Naive thymus-derived CD8-positive, alpha-beta T cell (primary cell): Measurements from ENCODE around the gene UBE2E2. TPM values are rescaled to one million over a fixed set of nuclear protein-coding genes. Genes with fewer than 3 reads are reported as not detected.
A peak's percentile ranks its signal among the peaks of the same experiment; 100 is the strongest.

Experiments used
- ATAC-seq, 2 donors: fragments of 150-1000 bp; cut with Tn5 transposase in 1 of 2; sonication (Bioruptor Pico), chemical (Tn5 transposase) in 1 of 2; 1 replicate in 1 of 2; 2 replicates in 1 of 2; pipeline ENCODE4 v1.10.0; 2021; ENCODE audit warnings: mild to moderate bottlenecking in 2 of 2, moderate library complexity in 2 of 2
- POLR2A ChIA-PET: fragments of 350-600 bp; sonication (Branson Sonifier 250); formaldehyde crosslinking; loops from one replicate; lab custom pipeline; 2021; ENCODE audit warnings: antibody characterized with exemption; lab: Charles Lee
- DNase-seq, 10 donors: peaks; one replicate each; pipeline versions ENCODE4 v3.0.0 to v3.0.0-alpha.2; 2020 to 2022
- H3K27ac Mint-ChIP-seq, 10 donors: one replicate each; pipeline ENCODE4 v1.8.0; 2020 to 2022; ENCODE audit warnings: mild to moderate bottlenecking in 10 of 10, mixed read lengths in 10 of 10, moderate library complexity in 4 of 10, inconsistent platforms in 1 of 10
- H3K27me3 Mint-ChIP-seq, 5 donors: one replicate each; pipeline ENCODE4 v1.8.0; 2021 to 2022; ENCODE audit warnings: mixed read lengths in 5 of 5
- H3K36me3 Mint-ChIP-seq, 3 donors: one replicate each; pipeline ENCODE4 v1.8.0; 2020 to 2022; ENCODE audit warnings: mixed read lengths in 3 of 3, mild to moderate bottlenecking in 2 of 3, inconsistent platforms in 1 of 3
- H3K4me1 Mint-ChIP-seq, 4 donors: one replicate each; pipeline ENCODE4 v1.8.0; 2021 to 2022; ENCODE audit warnings: mixed read lengths in 4 of 4
- H3K4me3 Mint-ChIP-seq, 10 donors: one replicate each; pipeline ENCODE4 v1.8.0; 2020 to 2022; ENCODE audit warnings: mild to moderate bottlenecking in 10 of 10, mixed read lengths in 10 of 10, moderate library complexity in 6 of 10, inconsistent platforms in 1 of 10
- H3K9me3 Mint-ChIP-seq, 9 donors: one replicate each; pipeline ENCODE4 v1.8.0; 2020 to 2022; ENCODE audit warnings: mixed read lengths in 9 of 9, mild to moderate bottlenecking in 3 of 9, inconsistent platforms in 1 of 9, moderate library complexity in 1 of 9
- polyA plus RNA-seq, 3 donors: library from polyadenylated mRNA; unstranded; fragments of 300-500 nt; fragmentation: Illumina TruSeq; gene quantifications; one replicate each; pipeline ENCODE4 v1.2.3, GENCODE V29; 2021
- total RNA-seq, 8 experiments: library from RNA in 2 of 8; stranded (reverse) in 2 of 8; gene quantifications; one replicate each; pipeline ENCODE4 v1.2.3 and lab custom pipeline; 2021 to 2026

Gene UBE2E2
- total and polyA plus RNA-seq, 5 experiments from 2014 or later: 12.5 to 19.6 (median 14.0) TPM

GRCh38 chr3:23553353-23553752, 350.2 kb downstream of the UBE2E2 start:
- Mint-ChIP-seq H3K4me1 (peaks cover 0 to 2% (median 0%) of the 10 kb centered on the region in 4 donors), H3K9me3 (peaks cover 0 to 8% (median 0%) of the 10 kb centered on the region in 9 donors), H3K27ac (no peak overlapping the region), H3K36me3 (peaks cover 0 to 2% (median 0%) of the 10 kb centered on the region in 3 donors), H3K27me3 (no peaks in the 10 kb centered on the region), H3K4me3 (no peak overlapping the region)
- ATAC-seq (no peak), DNase-seq (no peak)
- POLR2A ChIA-PET: no interaction called here

GRCh38 chr3:23565041-23565775, 362.1 kb downstream of the UBE2E2 start:
- POLR2A ChIA-PET: interaction anchor here (0.6 kb wide), 1 partner anchor 10 kb away, joined by 3 read pairs; no protein-coding TSS in a partner anchor
- Mint-ChIP-seq H3K36me3 (peaks cover 0 to 11% (median 0%) of the 10 kb centered on the region in 3 donors), H3K27ac (no peak overlapping the region), H3K27me3 (no peaks in the 10 kb centered on the region), H3K4me3 (no peak overlapping the region), H3K9me3 (peaks cover 0 to 3% (median 0%) of the 10 kb centered on the region in 9 donors), H3K4me1 (peaks cover 0 to 4% (median 3%) of the 10 kb centered on the region in 4 donors)
- no peak for DNase-seq
- no peak for ATAC-seq

- DNase-seq (no peak), ATAC-seq (no peak)
- Mint-ChIP-seq H3K4me1 (peaks cover 0 to 4% (median 3%) of the 10 kb centered on the region in 4 donors), H3K9me3 (peaks cover 0 to 2% (median 0%) of the 10 kb centered on the region in 9 donors), H3K36me3 (peaks cover 0 to 8% (median 0%) of the 10 kb centered on the region in 3 donors), H3K27me3 (no peaks in the 10 kb centered on the region), H3K4me3 (no peak overlapping the region), H3K27ac (no peak overlapping the region)
- POLR2A ChIA-PET: no interaction called here
These were observed 363.4 kb downstream of the UBE2E2 start for GRCh38 chr3:23566499-23566898.

GRCh38 chr3:23567917-23568316, 364.8 kb downstream of the UBE2E2 start:
- Mint-ChIP-seq H3K9me3 (peaks cover 0 to 6% (median 0%) of the 10 kb centered on the region in 9 donors), H3K27ac (no peak overlapping the region), H3K4me3 (no peak overlapping the region), H3K4me1 (peaks cover 0 to 4% (median 3%) of the 10 kb centered on the region in 4 donors), H3K36me3 (peaks cover 0 to 10% (median 0%) of the 10 kb centered on the region in 3 donors), H3K27me3 (no peaks in the 10 kb centered on the region)
- DNase-seq: no peak
- POLR2A ChIA-PET: no interaction called here
- ATAC-seq: no peak

- Mint-ChIP-seq H3K4me1 (peaks cover 0 to 2% (median 0%) of the 10 kb centered on the region in 4 donors), H3K27ac (no peak overlapping the region), H3K4me3 (no peak overlapping the region), H3K9me3 (peaks cover 0 to 10% (median 0%) of the 10 kb centered on the region in 9 donors), H3K36me3 (peaks cover 0 to 14% (median 0%) of the 10 kb centered on the region in 3 donors), H3K27me3 (no peaks in the 10 kb centered on the region)
- DNase-seq (no peak), ATAC-seq (no peak)
- POLR2A ChIA-PET: no interaction called here
These were observed 370.7 kb downstream of the UBE2E2 start for GRCh38 chr3:23573827-23574226.

GRCh38 chr3:23574822-23575315, 371.7 kb downstream of the UBE2E2 start:
- DNase-seq (no peak), ATAC-seq (no peak)
- peaks cover 0 to 15% (median 0%) of the 10 kb centered on the region in 3 donors for H3K36me3 Mint-ChIP-seq
- POLR2A ChIA-PET: no interaction called here
- no peaks in the 10 kb centered on the region for H3K27me3 Mint-ChIP-seq
- H3K4me3 Mint-ChIP-seq: no peak overlapping the region
- peaks cover 0 to 2% (median 0%) of the 10 kb centered on the region in 4 donors for H3K4me1 Mint-ChIP-seq
- peaks cover 0 to 12% (median 0%) of the 10 kb centered on the region in 9 donors for H3K9me3 Mint-ChIP-seq
- no peak overlapping the region for H3K27ac Mint-ChIP-seq

GRCh38 chr3:23575697-23576096, 372.6 kb downstream of the UBE2E2 start:
- Mint-ChIP-seq H3K4me3 (no peak overlapping the region), H3K4me1 (no peaks in the 10 kb centered on the region), H3K9me3 (peaks cover 0 to 12% (median 0%) of the 10 kb centered on the region in 9 donors), H3K27me3 (no peaks in the 10 kb centered on the region), H3K36me3 (peaks cover 0 to 16% (median 0%) of the 10 kb centered on the region in 3 donors), H3K27ac (no peak overlapping the region)
- POLR2A ChIA-PET: no interaction called here
- DNase-seq (no peak), ATAC-seq (no peak)

GRCh38 chr3:23576379-23576959, 373.3 kb downstream of the UBE2E2 start:
- H3K4me3 Mint-ChIP-seq: no peak overlapping the region
- H3K27ac Mint-ChIP-seq: peak overlapping the region in 1 of 10 donors; percentile 41
- no peak for DNase-seq
- H3K9me3 Mint-ChIP-seq: peaks cover 0 to 11% (median 0%) of the 10 kb centered on the region in 9 donors
- H3K36me3 Mint-ChIP-seq: peaks cover 0 to 16% (median 0%) of the 10 kb centered on the region in 3 donors
- POLR2A ChIA-PET: interaction anchor here (0.7 kb wide), 1 partner anchor 176 kb away, joined by 3 read pairs; no protein-coding TSS in a partner anchor
- no peak for ATAC-seq
- H3K4me1 Mint-ChIP-seq: no peaks in the 10 kb centered on the region
- no peaks in the 10 kb centered on the region for H3K27me3 Mint-ChIP-seq

- H3K27me3 Mint-ChIP-seq: no peaks in the 10 kb centered on the region
- no peak overlapping the region for H3K27ac Mint-ChIP-seq
- peaks cover 0 to 9% (median 0%) of the 10 kb centered on the region in 3 donors for H3K36me3 Mint-ChIP-seq
- H3K9me3 Mint-ChIP-seq: peaks cover 0 to 15% (median 0%) of the 10 kb centered on the region in 9 donors
- H3K4me1 Mint-ChIP-seq: no peaks in the 10 kb centered on the region
- DNase-seq (no peak), ATAC-seq (no peak)
- H3K4me3 Mint-ChIP-seq: no peak overlapping the region
- POLR2A ChIA-PET: no interaction called here
These were observed 377.1 kb downstream of the UBE2E2 start for GRCh38 chr3:23580096-23580713.

GRCh38 chr3:23583980-23584740, 381.0 kb downstream of the UBE2E2 start:
- no peaks in the 10 kb centered on the region for H3K27me3 Mint-ChIP-seq

GRCh38 chr3:23587513-23587912, 384.4 kb downstream of the UBE2E2 start:
- peaks cover 0 to 15% (median 3%) of the 10 kb centered on the region in 3 donors for H3K36me3 Mint-ChIP-seq
- POLR2A ChIA-PET: no interaction called here
- H3K27me3 Mint-ChIP-seq: no peaks in the 10 kb centered on the region
- H3K27ac Mint-ChIP-seq: no peak overlapping the region
- H3K4me1 Mint-ChIP-seq: peaks cover 0 to 2% (median 0%) of the 10 kb centered on the region in 4 donors
- no peak overlapping the region for H3K4me3 Mint-ChIP-seq
- H3K9me3 Mint-ChIP-seq: peaks cover 0 to 11% (median under 1%) of the 10 kb centered on the region in 9 donors
- DNase-seq (no peak), ATAC-seq (no peak)

More at GRCh38 chr3:23583980-23584740, 381.0 kb downstream of the UBE2E2 start:
- POLR2A ChIA-PET: no interaction called here
- Mint-ChIP-seq H3K27ac (no peak overlapping the region), H3K4me1 (no peaks in the 10 kb centered on the region), H3K36me3 (peaks cover 0 to 3% (median 2%) of the 10 kb centered on the region in 3 donors), H3K4me3 (no peak overlapping the region), H3K9me3 (peaks cover 0 to 15% (median 0%) of the 10 kb centered on the region in 9 donors)
- ATAC-seq (no peak), DNase-seq (no peak)

GRCh38 chr3:23588547-23588946, 385.4 kb downstream of the UBE2E2 start:
- POLR2A ChIA-PET: no interaction called here
- ATAC-seq (no peak), DNase-seq (no peak)
- no peak overlapping the region for H3K27ac Mint-ChIP-seq
- H3K4me1 Mint-ChIP-seq: peaks cover 0 to 2% (median 0%) of the 10 kb centered on the region in 4 donors
- no peaks in the 10 kb centered on the region for H3K27me3 Mint-ChIP-seq
- peaks cover 0 to 3% (median 0%) of the 10 kb centered on the region in 9 donors for H3K9me3 Mint-ChIP-seq
- H3K4me3 Mint-ChIP-seq: no peak overlapping the region
- H3K36me3 Mint-ChIP-seq: peaks cover 0 to 16% (median 3%) of the 10 kb centered on the region in 3 donors
